GM12892 (cell line): ENCODE data around the gene DDC.

Experiments used
- DNase-seq: peaks from one replicate; pipeline ENCODE4 v3.0.0; 2011; ENCODE audit not compliant: insufficient read length
- FAIRE-seq: peaks from 2 replicates; lab custom pipeline; 2011; peaks lifted over from hg19 to GRCh38; lab: Jason Lieb, UNC
- POLR2A ChIP-seq: IDR thresholded peaks from 2 replicates; pipeline ENCODE4 v1.6.1; 2011; ENCODE audit warnings: low read depth, low read length, control low read depth
- POLR2AphosphoS5 ChIP-seq: IDR thresholded peaks from 2 replicates; pipeline ENCODE4 v1.6.1; 2011; ENCODE audit warnings: low read depth, low read length, control low read depth
- TAF1 ChIP-seq: IDR thresholded peaks from 2 replicates; pipeline ENCODE4 v1.6.1; 2011; ENCODE audit warnings: low read depth, mild to moderate bottlenecking, control low read depth, low read length, borderline replicate concordance

Gene DDC

DNA sequence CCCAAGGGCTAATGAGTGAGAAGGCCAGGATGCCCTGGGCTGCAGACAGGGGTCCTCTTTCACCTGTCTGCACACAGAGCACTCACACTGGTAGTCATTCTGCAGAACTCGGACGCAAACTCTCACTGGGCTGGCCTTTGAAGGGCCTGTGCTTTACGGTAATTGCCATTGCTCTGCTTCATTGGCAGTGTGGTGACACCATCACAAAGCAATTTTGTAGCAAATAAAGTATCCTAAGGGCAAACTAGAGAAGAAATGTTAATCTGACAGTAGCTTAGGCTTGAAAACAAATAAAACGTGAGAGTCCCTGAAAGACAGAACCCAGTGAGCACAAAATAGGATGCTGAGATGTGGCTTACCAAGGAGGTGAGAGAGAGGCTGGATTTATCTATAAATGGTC, 84.4 kb downstream of the DDC start:
- TF ChIP-seq TAF1 (no peak), POLR2A (no peak), POLR2AphosphoS5 (no peak)
- DNase-seq, result no peak
- no peak for FAIRE-seq

DNA sequence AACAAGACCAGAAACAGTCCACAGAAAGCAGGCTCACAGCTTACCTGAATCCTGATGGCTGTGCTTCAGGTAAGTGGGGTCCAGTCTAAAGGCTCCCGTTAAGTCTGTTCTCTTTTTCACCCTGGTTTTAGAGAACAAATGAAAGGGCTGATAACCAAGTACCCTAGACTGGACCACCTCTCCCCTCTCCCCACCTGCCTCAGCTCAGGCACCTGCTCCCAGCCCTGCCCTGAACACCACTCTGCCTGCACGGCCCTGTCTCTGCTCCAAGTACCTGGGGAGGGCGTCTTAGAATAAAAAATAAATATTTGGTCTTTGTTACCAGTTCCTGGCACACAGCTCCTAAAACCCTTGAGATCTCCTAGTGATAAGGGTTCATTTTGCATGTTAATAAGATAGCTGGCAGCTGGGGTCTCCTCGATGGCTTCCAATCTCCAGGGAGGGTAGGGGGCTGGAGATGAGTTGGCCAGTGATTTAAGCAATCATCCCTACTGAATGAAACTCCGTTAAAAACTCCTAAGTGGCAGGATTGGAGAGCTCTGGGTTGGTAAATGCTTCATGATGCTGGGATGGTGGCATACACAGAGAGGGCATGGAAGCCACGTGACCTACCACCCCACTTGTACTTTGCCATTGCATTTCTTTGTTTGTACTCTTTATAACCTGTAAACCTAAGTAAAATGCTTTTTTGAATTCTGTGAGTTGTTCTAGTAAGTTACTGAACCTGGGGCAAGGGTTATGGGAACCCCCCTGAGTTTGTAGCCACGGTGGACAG, 85.3 kb downstream of the DDC start:
- TF ChIP-seq POLR2A (no peak), POLR2AphosphoS5 (no peak), TAF1 (no peak)
- DNase-seq, result no peak
- FAIRE-seq, result no peak

GRCh38 chr7:50477640-50478039, 87.6 kb downstream of the DDC start:
- DNase-seq (no peak), FAIRE-seq (no peak)
- TF ChIP-seq TAF1 (no peak), POLR2AphosphoS5 (no peak), POLR2A (no peak)

- no peak for TF ChIP-seq TAF1
- TF ChIP-seq POLR2AphosphoS5, result no peak
- TF ChIP-seq POLR2A, result no peak
- FAIRE-seq (no peak), DNase-seq (no peak)
These were observed 88.1 kb downstream of the DDC start for GRCh38 chr7:50476953-50477625.

- FAIRE-seq (no peak), DNase-seq (no peak)
- no peak for TF ChIP-seq POLR2A
- TF ChIP-seq POLR2AphosphoS5, result no peak
- no peak for TF ChIP-seq TAF1
These were observed 89.9 kb downstream of the DDC start for GRCh38 chr7:50475340-50475739.

GRCh38 chr7:50474382-50475160, 90.6 kb downstream of the DDC start:
- no peak for DNase-seq
- no peak for TF ChIP-seq TAF1
- no peak for TF ChIP-seq POLR2AphosphoS5
- no peak for TF ChIP-seq POLR2A
- FAIRE-seq, result no peak

GRCh38 chr7:50473531-50473930, 91.7 kb downstream of the DDC start:
- FAIRE-seq, result no peak
- TF ChIP-seq POLR2AphosphoS5, result no peak
- no peak for TF ChIP-seq POLR2A
- no peak for TF ChIP-seq TAF1
- DNase-seq, result no peak

DNA sequence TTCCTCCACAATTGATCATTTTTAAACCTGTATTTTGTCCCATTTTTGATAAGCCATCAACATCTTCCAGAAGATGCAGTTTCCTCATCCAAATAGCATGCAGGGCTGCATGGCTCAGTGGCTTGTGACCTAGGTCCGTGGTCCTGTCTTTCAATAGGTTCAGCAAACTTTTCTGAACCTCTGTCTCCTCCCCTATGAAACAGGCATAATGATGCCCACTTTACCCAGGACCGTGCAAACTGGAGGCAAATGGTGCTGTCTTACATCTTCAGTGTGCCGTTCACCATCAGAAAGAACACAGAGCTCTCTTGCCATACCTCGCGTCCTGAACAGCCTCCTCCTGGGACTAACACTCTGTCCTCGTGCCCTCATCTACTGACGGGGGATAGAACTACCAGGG, 92.8 kb downstream of the DDC start:
- FAIRE-seq (no peak), DNase-seq (no peak)
- TF ChIP-seq POLR2AphosphoS5, result no peak
- no peak for TF ChIP-seq POLR2A
- no peak for TF ChIP-seq TAF1

GRCh38 chr7:50471970-50472369, 93.2 kb downstream of the DDC start:
- DNase-seq (no peak), FAIRE-seq (no peak)
- no peak for TF ChIP-seq POLR2A
- no peak for TF ChIP-seq TAF1
- no peak for TF ChIP-seq POLR2AphosphoS5

DNA sequence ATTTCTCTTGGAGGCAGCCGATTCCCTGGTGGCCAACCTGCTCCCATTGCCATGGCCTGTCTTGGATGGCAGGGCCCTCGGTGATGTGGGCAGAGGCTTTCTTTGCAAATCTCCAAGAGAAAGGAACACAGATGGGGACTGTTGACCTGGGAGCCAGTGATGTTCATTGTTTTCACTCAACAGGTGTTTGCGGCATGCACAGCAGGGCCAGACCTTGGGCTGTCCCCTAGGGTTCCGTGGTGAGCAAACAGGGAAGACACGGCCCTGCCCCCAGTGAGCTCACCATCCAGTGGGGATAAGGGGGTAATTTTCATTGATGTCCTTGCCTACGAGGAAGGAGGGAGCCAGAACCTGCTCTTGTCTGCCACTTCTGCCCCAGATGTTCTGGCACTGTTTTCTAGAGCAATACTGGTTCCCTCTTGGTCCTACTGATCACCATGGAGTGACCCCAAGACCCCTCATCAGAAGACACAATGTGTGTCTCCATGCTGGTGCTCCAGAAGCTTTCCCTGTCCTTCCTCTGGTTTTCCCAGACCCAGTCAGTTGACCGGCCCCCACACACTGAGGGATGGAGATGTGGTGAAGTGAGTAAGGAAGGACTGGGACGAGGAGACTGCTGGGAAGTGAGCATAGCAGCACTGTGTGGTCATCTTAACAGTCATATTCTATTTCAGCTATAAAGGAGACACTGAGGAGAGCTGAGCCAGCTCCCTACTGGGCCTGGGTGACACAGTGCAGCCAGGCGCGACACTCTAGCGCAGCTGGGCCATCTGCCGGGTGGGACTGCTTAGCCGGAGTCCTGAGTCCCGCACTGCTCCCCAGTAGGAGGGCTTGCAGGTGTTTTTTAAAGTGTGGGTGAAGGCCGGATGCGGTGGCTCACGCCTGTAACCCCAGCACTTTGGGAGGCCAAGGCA, 94.7 kb downstream of the DDC start:
- FAIRE-seq (no peak), DNase-seq (no peak)
- TF ChIP-seq POLR2A (no peak), TAF1 (no peak), POLR2AphosphoS5 (no peak)
